BLaER1 treated with 17β-estradiol and CSF1 and Interleukin-3, amounts not matched to agents 10 nM and 100 nM (cell line): Measurements from ENCODE around the gene NXPH4.
A peak's percentile ranks its signal among the peaks of the same experiment; 100 is the strongest.

Experiments used
- H3K27ac ChIP-seq, 11 experiments: shearing (Covaris generic); formaldehyde crosslinking; 2 replicates each; pipeline ENCODE4 v1.8.1; 2022
- H3K27me3 ChIP-seq, 11 experiments: shearing (Covaris generic); formaldehyde crosslinking; 2 replicates each; pipeline ENCODE4 v1.8.1; 2022
- H3K36me3 ChIP-seq, 11 experiments: shearing (Covaris generic); formaldehyde crosslinking; 2 replicates each; pipeline ENCODE4 v1.8.1; 2022
- H3K4me1 ChIP-seq, 10 experiments: shearing (Covaris generic); formaldehyde crosslinking; 2 replicates each; pipeline ENCODE4 v1.8.1; 2022
- H3K4me2 ChIP-seq, 11 experiments: shearing (Covaris generic); formaldehyde crosslinking; 2 replicates each; pipeline ENCODE4 v1.8.1; 2022
- H3K4me3 ChIP-seq, 10 experiments: shearing (Covaris generic); formaldehyde crosslinking; 2 replicates each; pipeline ENCODE4 v1.8.1; 2022
- H3K9ac ChIP-seq, 11 experiments: shearing (Covaris generic); formaldehyde crosslinking; 2 replicates each; pipeline ENCODE4 v1.8.1; 2022
- H3K9me3 ChIP-seq, 11 experiments: shearing (Covaris generic); formaldehyde crosslinking; replicated peaks in 1 of 11; 2 replicates each; pipeline ENCODE4 v1.8.1; 2022
- H4K20me1 ChIP-seq, 11 experiments: shearing (Covaris generic); formaldehyde crosslinking; 2 replicates each; pipeline ENCODE4 v1.8.1; 2022
- Cebpa-rat ChIP-seq, 11 experiments: shearing (Covaris generic); IDR thresholded peaks; 2 replicates each; pipeline ENCODE4 v1.8.1; 2022

The NXPH4 gene

DNA sequence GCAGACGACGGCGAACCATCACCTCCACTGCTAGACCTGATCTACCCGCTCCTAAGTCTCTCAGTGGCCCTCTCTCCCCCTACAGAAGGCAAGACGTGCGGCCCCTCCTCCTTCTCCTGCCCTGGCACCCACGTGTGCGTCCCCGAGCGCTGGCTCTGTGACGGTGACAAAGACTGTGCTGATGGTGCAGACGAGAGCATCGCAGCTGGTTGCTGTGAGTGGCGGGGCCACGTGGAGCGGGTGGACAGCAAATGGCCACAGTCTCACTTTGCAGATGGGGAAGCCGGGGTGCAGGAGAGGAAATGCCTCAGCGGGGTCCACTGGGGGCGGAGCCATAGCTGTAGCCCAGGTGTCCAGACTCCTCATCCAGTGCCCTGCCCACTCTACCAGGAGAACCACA lies 21.4 kb upstream of the NXPH4 start:
- Histone ChIP-seq H3K27ac (no peak overlapping the region), H3K36me3 (peaks cover 33 to 100% (median 61%) of the 10 kb centered on the region in 11 experiments; a peak in 18 of 22 replicates), H3K9ac (no peak overlapping the region), H3K4me1 (peaks cover 0 to 22% (median 20%) of the 10 kb centered on the region in 10 experiments; a peak in 16 of 20 replicates), H3K9me3 (no peaks in the 10 kb centered on the region), H3K4me3 (no peak overlapping the region), H3K27me3 (no peaks in the 10 kb centered on the region), H4K20me1 (peaks cover 0 to 97% (median 22%) of the 10 kb centered on the region in 11 experiments; a peak in 14 of 22 replicates), H3K4me2 (peak overlapping the region in 9 of 11 experiments; percentile 37 to 78 (median 68); a peak in 18 of 22 replicates)
- no peak for TF ChIP-seq Cebpa-rat (IDR thresholded peaks at IDR 0.05)

- no peaks in the 10 kb centered on the region for H3K27me3 ChIP-seq
- peaks cover 33 to 100% (median 61%) of the 10 kb centered on the region in 11 experiments; a peak in 18 of 22 replicates for H3K36me3 ChIP-seq
- peaks cover 0 to 22% (median 20%) of the 10 kb centered on the region in 10 experiments; a peak in 16 of 20 replicates for H3K4me1 ChIP-seq
- TF ChIP-seq Cebpa-rat (IDR thresholded peaks at IDR 0.05) = no peak
- H3K9ac ChIP-seq = no peak overlapping the region
- no peak overlapping the region for H3K27ac ChIP-seq
- peak overlapping the region in 9 of 11 experiments; percentile 37 to 78 (median 68); a peak in 18 of 22 replicates for H3K4me2 ChIP-seq
- H4K20me1 ChIP-seq = peaks cover 0 to 94% (median 22%) of the 10 kb centered on the region in 11 experiments; a peak in 14 of 22 replicates
- H3K9me3 ChIP-seq = no peaks in the 10 kb centered on the region
- H3K4me3 ChIP-seq = no peak overlapping the region
Observed at GRCh38 chr12:57195611-57196371, 20.8 kb upstream of the NXPH4 start.

- H3K36me3 ChIP-seq = peaks cover 33 to 100% (median 57%) of the 10 kb centered on the region in 11 experiments; a peak in 18 of 22 replicates
- H3K27me3 ChIP-seq = no peaks in the 10 kb centered on the region
- H3K4me3 ChIP-seq = no peak overlapping the region
- H3K27ac ChIP-seq = no peak overlapping the region
- no peak for TF ChIP-seq Cebpa-rat (IDR thresholded peaks at IDR 0.05)
- no peaks in the 10 kb centered on the region for H3K9me3 ChIP-seq
- H3K4me1 ChIP-seq = peaks cover 0 to 22% (median 20%) of the 10 kb centered on the region in 10 experiments; a peak in 16 of 20 replicates
- no peak overlapping the region for H3K9ac ChIP-seq
- peak overlapping the region in 8 of 11 experiments; percentile 54 to 78 (median 72); a peak in 16 of 22 replicates for H3K4me2 ChIP-seq
- peaks cover 0 to 94% (median 22%) of the 10 kb centered on the region in 11 experiments; a peak in 14 of 22 replicates for H4K20me1 ChIP-seq
Observed at GRCh38 chr12:57196439-57196838, 20.2 kb upstream of the NXPH4 start.

DNA sequence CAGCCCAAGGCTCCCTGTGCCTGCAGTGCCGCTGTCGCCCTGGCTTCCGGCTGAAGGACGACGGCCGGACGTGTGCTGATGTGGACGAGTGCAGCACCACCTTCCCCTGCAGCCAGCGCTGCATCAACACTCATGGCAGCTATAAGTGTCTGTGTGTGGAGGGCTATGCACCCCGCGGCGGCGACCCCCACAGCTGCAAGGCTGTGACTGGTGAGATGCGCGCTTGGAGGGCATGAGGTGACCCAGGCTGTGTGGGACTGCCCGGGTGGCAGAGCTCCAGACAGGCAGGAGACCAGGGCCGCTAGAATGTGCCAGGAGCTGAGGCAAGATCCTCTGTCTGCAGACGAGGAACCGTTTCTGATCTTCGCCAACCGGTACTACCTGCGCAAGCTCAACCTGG lies 19.6 kb upstream of the NXPH4 start:
- peaks cover 0 to 97% (median 22%) of the 10 kb centered on the region in 11 experiments; a peak in 14 of 22 replicates for H4K20me1 ChIP-seq
- no peak overlapping the region for H3K9ac ChIP-seq
- peaks cover 0 to 22% (median 20%) of the 10 kb centered on the region in 10 experiments; a peak in 16 of 20 replicates for H3K4me1 ChIP-seq
- no peaks in the 10 kb centered on the region for H3K9me3 ChIP-seq
- H3K27me3 ChIP-seq = no peaks in the 10 kb centered on the region
- H3K36me3 ChIP-seq = peaks cover 33 to 100% (median 56%) of the 10 kb centered on the region in 11 experiments; a peak in 17 of 22 replicates
- peak overlapping the region in 3 of 11 experiments; percentile 54 to 76 (median 67); a peak in 4 of 22 replicates for H3K4me2 ChIP-seq
- no peak overlapping the region for H3K4me3 ChIP-seq
- no peak overlapping the region for H3K27ac ChIP-seq
- no peak for TF ChIP-seq Cebpa-rat (IDR thresholded peaks at IDR 0.05)

DNA sequence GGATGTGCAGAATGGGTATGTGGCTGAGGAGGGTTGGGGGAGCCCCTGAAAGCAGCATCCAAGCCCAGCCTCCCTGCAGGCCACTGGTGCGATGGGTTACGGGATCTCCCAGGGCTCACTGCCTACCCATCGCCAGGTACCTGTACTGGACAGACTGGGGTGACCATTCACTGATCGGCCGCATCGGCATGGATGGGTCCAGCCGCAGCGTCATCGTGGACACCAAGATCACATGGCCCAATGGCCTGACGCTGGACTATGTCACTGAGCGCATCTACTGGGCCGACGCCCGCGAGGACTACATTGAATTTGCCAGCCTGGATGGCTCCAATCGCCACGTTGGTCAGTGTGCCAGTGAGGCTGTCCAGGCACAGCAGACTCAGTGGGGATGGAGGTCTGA lies 18.3 kb upstream of the NXPH4 start:
- H3K9ac ChIP-seq = no peak overlapping the region
- peaks cover 0 to 22% (median 20%) of the 10 kb centered on the region in 10 experiments; a peak in 16 of 20 replicates for H3K4me1 ChIP-seq
- H3K4me3 ChIP-seq = no peak overlapping the region
- H3K4me2 ChIP-seq = no peak overlapping the region
- TF ChIP-seq Cebpa-rat (IDR thresholded peaks at IDR 0.05) = no peak
- H4K20me1 ChIP-seq = peaks cover 0 to 95% (median 22%) of the 10 kb centered on the region in 11 experiments; a peak in 14 of 22 replicates
- peaks cover 26 to 99% (median 55%) of the 10 kb centered on the region in 11 experiments; a peak in 17 of 22 replicates for H3K36me3 ChIP-seq
- H3K9me3 ChIP-seq = no peaks in the 10 kb centered on the region
- H3K27ac ChIP-seq = no peak overlapping the region
- no peaks in the 10 kb centered on the region for H3K27me3 ChIP-seq

DNA sequence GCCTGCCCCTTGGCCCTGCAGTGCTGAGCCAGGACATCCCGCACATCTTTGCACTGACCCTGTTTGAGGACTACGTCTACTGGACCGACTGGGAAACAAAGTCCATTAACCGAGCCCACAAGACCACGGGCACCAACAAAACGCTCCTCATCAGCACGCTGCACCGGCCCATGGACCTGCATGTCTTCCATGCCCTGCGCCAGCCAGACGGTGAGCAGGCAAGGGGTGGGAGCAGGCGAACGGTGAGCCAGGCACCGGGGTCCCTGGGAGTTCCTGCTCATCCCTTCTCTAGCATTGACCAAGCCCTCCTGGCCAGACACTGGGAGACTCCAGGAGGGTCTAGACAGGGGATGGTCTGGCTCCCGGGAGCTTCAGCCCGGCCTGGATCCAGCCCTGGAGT lies 17.4 kb upstream of the NXPH4 start:
- Histone ChIP-seq H3K4me3 (no peak overlapping the region), H4K20me1 (peaks cover 0 to 95% (median 22%) of the 10 kb centered on the region in 11 experiments; a peak in 14 of 22 replicates), H3K36me3 (peaks cover 26 to 99% (median 64%) of the 10 kb centered on the region in 11 experiments; a peak in 17 of 22 replicates), H3K9ac (no peak overlapping the region; a peak in 1 of 22 replicates), H3K27ac (no peak overlapping the region), H3K4me2 (no peak overlapping the region), H3K9me3 (no peaks in the 10 kb centered on the region), H3K27me3 (no peaks in the 10 kb centered on the region), H3K4me1 (peaks cover 0 to 22% (median 20%) of the 10 kb centered on the region in 10 experiments; a peak in 16 of 20 replicates)
- no peak for TF ChIP-seq Cebpa-rat (IDR thresholded peaks at IDR 0.05)

GRCh38 chr12:57200497-57200896 lies 16.1 kb upstream of the NXPH4 start:
- Histone ChIP-seq H3K27ac (no peak overlapping the region), H3K4me3 (no peak overlapping the region), H3K4me1 (peaks cover 0 to 19% (median 12%) of the 10 kb centered on the region in 10 experiments; a peak in 15 of 20 replicates), H4K20me1 (peaks cover 0 to 95% (median 11%) of the 10 kb centered on the region in 11 experiments; a peak in 14 of 22 replicates), H3K27me3 (no peaks in the 10 kb centered on the region), H3K4me2 (no peak overlapping the region), H3K36me3 (peaks cover 31 to 99% (median 77%) of the 10 kb centered on the region in 11 experiments; a peak in 17 of 22 replicates), H3K9me3 (no peaks in the 10 kb centered on the region), H3K9ac (no peak overlapping the region)
- no peak for TF ChIP-seq Cebpa-rat (IDR thresholded peaks at IDR 0.05)

- Histone ChIP-seq H3K36me3 (peaks cover 31 to 99% (median 80%) of the 10 kb centered on the region in 11 experiments; a peak in 17 of 22 replicates), H3K4me2 (no peak overlapping the region), H4K20me1 (peaks cover 0 to 95% (median 8%) of the 10 kb centered on the region in 11 experiments; a peak in 12 of 22 replicates), H3K4me3 (no peak overlapping the region), H3K27ac (no peak overlapping the region), H3K4me1 (peaks cover 0 to 12% (median 5%) of the 10 kb centered on the region in 10 experiments; a peak in 14 of 20 replicates), H3K9me3 (no peaks in the 10 kb centered on the region), H3K27me3 (no peaks in the 10 kb centered on the region), H3K9ac (no peak overlapping the region)
- no peak for TF ChIP-seq Cebpa-rat (IDR thresholded peaks at IDR 0.05)
Observed at GRCh38 chr12:57201219-57201618, 15.4 kb upstream of the NXPH4 start.

DNA sequence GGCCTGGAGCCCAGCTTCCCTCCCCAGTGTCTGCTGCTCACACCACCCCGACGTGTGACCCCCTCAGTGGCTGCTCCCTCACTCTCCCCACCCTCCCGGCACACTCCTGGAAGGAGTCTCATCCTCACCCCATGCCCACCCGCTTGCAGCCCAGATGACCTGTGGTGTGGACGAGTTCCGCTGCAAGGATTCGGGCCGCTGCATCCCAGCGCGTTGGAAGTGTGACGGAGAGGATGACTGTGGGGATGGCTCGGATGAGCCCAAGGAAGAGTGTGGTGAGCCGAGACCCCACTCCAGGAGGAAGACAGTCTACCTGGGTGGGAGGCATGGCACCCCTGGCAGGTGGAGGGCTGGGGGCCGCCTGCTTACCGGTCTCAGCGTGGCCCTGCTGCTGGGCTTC lies 15.0 kb upstream of the NXPH4 start:
- Histone ChIP-seq H3K36me3 (peaks cover 29 to 99% (median 76%) of the 10 kb centered on the region in 11 experiments; a peak in 17 of 22 replicates), H3K27me3 (no peaks in the 10 kb centered on the region), H3K9ac (no peak overlapping the region), H3K4me1 (peaks cover 0 to 8% (median under 1%) of the 10 kb centered on the region in 10 experiments; a peak in 9 of 20 replicates), H3K4me3 (no peak overlapping the region), H4K20me1 (peaks cover 0 to 95% (median 4%) of the 10 kb centered on the region in 11 experiments; a peak in 11 of 22 replicates), H3K9me3 (no peaks in the 10 kb centered on the region), H3K27ac (no peak overlapping the region), H3K4me2 (no peak overlapping the region)
- no peak for TF ChIP-seq Cebpa-rat (IDR thresholded peaks at IDR 0.05)
